ENCODE measurements around the gene DYNC2H1.

The DYNC2H1 gene

DNA sequence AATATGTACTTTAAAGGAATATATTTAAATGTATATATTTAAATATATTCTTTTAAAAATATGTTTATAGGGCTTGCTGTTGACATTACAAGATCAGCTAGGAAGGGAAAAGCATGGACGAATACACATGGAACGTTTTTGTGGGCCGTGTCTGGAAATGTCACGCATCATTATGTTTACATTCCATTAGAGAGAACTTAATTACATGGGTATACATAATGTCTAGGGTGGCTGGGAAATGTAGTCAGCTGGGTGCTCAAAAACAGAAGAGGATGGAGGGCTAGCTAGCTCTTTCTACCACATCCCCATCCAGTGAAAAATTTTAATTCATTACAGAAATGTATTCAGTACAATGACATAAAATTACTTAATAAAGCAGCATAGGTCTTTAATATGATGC, 371.2 kb downstream of the DYNC2H1 start:
- DNase-seq (ENCODE audit: low read depth) = no peak
- no peak for TF ChIP-seq MYC (IDR thresholded peaks at IDR 0.05; ENCODE audit: low read depth, low read length)
- TF ChIP-seq, protein P1, sequence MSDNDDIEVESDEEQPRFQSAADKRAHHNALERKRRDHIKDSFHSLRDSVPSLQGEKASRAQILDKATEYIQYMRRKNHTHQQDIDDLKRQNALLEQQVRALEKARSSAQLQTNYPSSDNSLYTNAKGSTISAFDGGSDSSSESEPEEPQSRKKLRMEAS (IDR thresholded peaks at IDR 0.05; ENCODE audit: low read depth, low read length) = no peak
- no peak for TF ChIP-seq POLR2A (IDR thresholded peaks at IDR 0.05; ENCODE audit: extremely low read depth, insufficient read length)
- TF ChIP-seq, protein P2, sequence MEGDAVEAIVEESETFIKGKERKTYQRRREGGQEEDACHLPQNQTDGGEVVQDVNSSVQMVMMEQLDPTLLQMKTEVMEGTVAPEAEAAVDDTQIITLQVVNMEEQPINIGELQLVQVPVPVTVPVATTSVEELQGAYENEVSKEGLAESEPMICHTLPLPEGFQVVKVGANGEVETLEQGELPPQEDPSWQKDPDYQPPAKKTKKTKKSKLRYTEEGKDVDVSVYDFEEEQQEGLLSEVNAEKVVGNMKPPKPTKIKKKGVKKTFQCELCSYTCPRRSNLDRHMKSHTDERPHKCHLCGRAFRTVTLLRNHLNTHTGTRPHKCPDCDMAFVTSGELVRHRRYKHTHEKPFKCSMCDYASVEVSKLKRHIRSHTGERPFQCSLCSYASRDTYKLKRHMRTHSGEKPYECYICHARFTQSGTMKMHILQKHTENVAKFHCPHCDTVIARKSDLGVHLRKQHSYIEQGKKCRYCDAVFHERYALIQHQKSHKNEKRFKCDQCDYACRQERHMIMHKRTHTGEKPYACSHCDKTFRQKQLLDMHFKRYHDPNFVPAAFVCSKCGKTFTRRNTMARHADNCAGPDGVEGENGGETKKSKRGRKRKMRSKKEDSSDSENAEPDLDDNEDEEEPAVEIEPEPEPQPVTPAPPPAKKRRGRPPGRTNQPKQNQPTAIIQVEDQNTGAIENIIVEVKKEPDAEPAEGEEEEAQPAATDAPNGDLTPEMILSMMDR (IDR thresholded peaks at IDR 0.05; ENCODE audit: low read depth, low read length) = no peak
- H3K4me3 ChIP-seq (ENCODE audit: low read depth, low read length) = no peak overlapping the region

DNA sequence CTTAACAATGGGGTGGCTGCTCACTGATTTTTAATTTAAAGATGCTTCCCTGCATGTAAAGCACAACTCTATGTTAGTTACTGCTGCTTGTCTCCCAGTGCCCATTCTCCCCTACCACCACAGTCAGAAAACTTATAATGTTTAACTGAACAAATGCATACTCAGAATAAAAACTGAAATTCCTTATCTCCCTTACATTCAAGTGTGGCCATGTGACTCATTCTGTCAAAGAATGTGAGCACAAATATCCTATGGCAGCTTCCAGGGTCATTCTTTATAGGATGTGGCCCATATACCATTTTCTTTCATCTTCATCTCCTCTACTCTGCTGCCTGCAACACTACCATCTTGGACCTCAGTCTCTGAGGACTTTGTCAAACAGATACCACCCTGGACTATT, 374.8 kb downstream of the DYNC2H1 start:
- no peak for DNase-seq (ENCODE audit: low read depth)
- H3K4me3 ChIP-seq (ENCODE audit: low read depth, low read length) = no peak overlapping the region
- TF ChIP-seq, protein P1 (IDR thresholded peaks at IDR 0.05; ENCODE audit: low read depth, low read length) = no peak
- no peak for TF ChIP-seq MYC (IDR thresholded peaks at IDR 0.05; ENCODE audit: low read depth, low read length)
- TF ChIP-seq, protein P2 (IDR thresholded peaks at IDR 0.05; ENCODE audit: low read depth, low read length) = no peak

DNA sequence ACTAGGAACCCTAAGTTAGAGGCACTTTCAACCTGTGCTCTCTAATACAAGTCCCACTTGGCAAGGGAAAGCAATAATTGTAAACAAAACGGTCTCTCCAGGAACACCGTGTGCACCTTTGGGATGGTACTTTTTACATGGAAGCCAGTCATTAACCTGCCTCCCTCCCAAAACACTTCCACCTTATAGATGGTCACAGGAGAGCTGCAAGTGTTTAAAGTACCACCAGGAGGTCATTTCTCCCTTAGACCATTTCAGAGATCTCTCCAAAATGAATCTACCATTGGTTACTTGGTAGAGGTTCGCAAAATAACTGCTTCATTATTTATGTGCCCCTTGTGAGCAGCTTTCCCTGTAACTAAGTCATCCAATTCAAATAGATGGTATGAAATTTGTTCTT, 375.3 kb downstream of the DYNC2H1 start:
- TF ChIP-seq MYC (IDR thresholded peaks at IDR 0.05; ENCODE audit: low read depth, low read length) = no peak
- TF ChIP-seq, protein P2 (IDR thresholded peaks at IDR 0.05; ENCODE audit: low read depth, low read length) = no peak
- TF ChIP-seq, protein P1 (IDR thresholded peaks at IDR 0.05; ENCODE audit: low read depth, low read length) = no peak
- TF ChIP-seq POLR2A (IDR thresholded peaks at IDR 0.05; ENCODE audit: extremely low read depth, insufficient read length) = no peak
- H3K4me3 ChIP-seq (ENCODE audit: low read depth, low read length) = no peak overlapping the region
- DNase-seq (ENCODE audit: low read depth) = no peak

DNA sequence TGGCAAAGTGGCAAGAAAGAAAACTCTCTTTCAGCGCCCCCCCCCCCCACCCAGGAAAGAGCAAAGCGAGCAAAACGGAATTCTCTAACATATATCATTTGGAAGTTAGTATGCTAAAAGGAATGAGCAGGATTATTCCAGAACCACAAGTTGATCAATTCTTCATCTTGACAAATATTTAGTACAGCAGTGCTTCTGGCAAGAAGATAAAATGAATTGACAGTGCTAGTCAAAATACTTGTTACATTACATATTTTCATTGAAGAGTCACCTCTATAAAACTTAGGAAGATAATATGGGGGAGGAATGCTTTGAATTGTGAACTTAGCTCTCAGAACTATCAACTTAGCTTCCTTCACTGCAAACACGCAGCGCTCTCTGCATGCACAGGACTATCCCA, 377.4 kb downstream of the DYNC2H1 start:
- TF ChIP-seq, protein P2 (IDR thresholded peaks at IDR 0.05; ENCODE audit: low read depth, low read length) = no peak
- TF ChIP-seq POLR2A (IDR thresholded peaks at IDR 0.05; ENCODE audit: extremely low read depth, insufficient read length) (no peak), MYC (IDR thresholded peaks at IDR 0.05; ENCODE audit: low read depth, low read length) (no peak)
- TF ChIP-seq, protein P1 (IDR thresholded peaks at IDR 0.05; ENCODE audit: low read depth, low read length) = no peak
- no peak overlapping the region for H3K4me3 ChIP-seq (ENCODE audit: low read depth, low read length)
- no peak for DNase-seq (ENCODE audit: low read depth)

DNA sequence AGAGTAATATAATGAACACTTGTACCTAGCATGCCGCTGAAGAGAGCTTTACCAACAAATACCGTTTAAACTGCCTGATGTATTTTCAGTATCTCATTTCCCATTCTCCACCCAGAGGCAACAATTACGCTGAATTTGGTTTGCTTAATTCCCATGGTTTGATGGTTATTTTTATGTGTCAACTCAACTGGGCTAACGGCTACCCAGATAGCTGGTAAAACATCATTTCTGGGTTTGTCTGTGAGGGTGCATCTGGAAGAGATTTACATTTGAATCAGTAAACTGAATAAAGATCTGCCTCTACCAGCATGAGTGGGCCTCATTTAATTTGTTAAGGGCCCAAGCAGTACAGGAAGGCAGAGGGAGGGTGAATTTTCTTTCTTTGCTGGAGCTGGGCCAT, 377.9 kb downstream of the DYNC2H1 start:
- TF ChIP-seq POLR2A (IDR thresholded peaks at IDR 0.05; ENCODE audit: extremely low read depth, insufficient read length) (no peak), MYC (IDR thresholded peaks at IDR 0.05; ENCODE audit: low read depth, low read length) (no peak)
- TF ChIP-seq, protein P1 (IDR thresholded peaks at IDR 0.05; ENCODE audit: low read depth, low read length) = no peak
- TF ChIP-seq, protein P2 (IDR thresholded peaks at IDR 0.05; ENCODE audit: low read depth, low read length) = no peak
- H3K4me3 ChIP-seq (ENCODE audit: low read depth, low read length) = no peak overlapping the region
- DNase-seq (ENCODE audit: low read depth) = no peak

DNA sequence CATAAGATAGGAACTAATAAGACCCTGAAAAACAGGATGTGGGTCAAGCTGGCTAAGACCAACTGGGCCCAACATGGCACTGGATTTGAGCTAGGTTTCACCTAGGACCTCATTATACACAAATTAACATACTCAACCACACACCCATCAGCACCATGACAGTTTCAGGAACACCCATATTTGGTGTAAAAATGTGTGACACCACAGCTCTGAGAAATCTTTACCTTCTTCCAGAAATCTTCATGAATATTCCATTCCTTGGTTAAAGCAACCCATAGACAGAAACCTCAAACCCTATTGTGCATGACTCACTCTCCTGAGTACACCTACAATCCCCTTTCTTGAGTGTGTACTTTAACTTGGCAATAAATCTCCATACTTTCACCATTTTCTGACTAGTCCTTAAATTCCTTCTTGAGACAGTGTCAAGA, 378.8 kb downstream of the DYNC2H1 start:
- no peak for DNase-seq (ENCODE audit: low read depth)
- TF ChIP-seq MYC (IDR thresholded peaks at IDR 0.05; ENCODE audit: low read depth, low read length) (no peak), POLR2A (IDR thresholded peaks at IDR 0.05; ENCODE audit: extremely low read depth, insufficient read length) (no peak)
- TF ChIP-seq, protein P2 (IDR thresholded peaks at IDR 0.05; ENCODE audit: low read depth, low read length) = no peak
- TF ChIP-seq, protein P1 (IDR thresholded peaks at IDR 0.05; ENCODE audit: low read depth, low read length) = no peak
- no peak overlapping the region for H3K4me3 ChIP-seq (ENCODE audit: low read depth, low read length)
